ENCODE data around the gene TMEM63A.
"Not testable (repeated sequence)": the region's sequence is repeated elsewhere in the genome, so short reads cannot be mapped to it uniquely, and the experiment has no call there.

Gene TMEM63A

GRCh38 chr1:225808136-225808535, 74.0 kb downstream of the TMEM63A start:
- Histone ChIP-seq H4K20me1 (ENCODE audit: insufficient read depth) (no peaks in the 10 kb centered on the region), H3K27ac (no peak overlapping the region), H3K36me3 (ENCODE audit: insufficient read depth) (no peaks in the 10 kb centered on the region), H3K9ac (no peak overlapping the region), H3K4me1 (ENCODE audit: low read depth, poor library complexity, severe bottlenecking) (peaks cover 49% of the 10 kb centered on the region), H3K27me3 (ENCODE audit: insufficient read depth, low read depth) (no peaks in the 10 kb centered on the region), H3K4me3 (IDR thresholded peaks at IDR 0.05; ENCODE audit: insufficient read depth, low read depth, low read length) (no peak overlapping the region), H3K4me2 (no peak overlapping the region), H3K79me2 (ENCODE audit: insufficient read depth, low read depth) (no peaks in the 10 kb centered on the region), H2AFZ (ENCODE audit: low read depth) (no peak overlapping the region)
- no peak for TF ChIP-seq CTCF (conservative IDR thresholded peaks at IDR 0.05; ENCODE audit: low read depth, low read length)

GRCh38 chr1:225806736-225807135, 75.4 kb downstream of the TMEM63A start:
- peak overlapping the region; percentile 36 for H3K4me2 ChIP-seq
- not testable (repeated sequence) for H2AFZ ChIP-seq (ENCODE audit: low read depth); H3K4me3 ChIP-seq (IDR thresholded peaks at IDR 0.05; ENCODE audit: insufficient read depth, low read depth, low read length); H3K9ac ChIP-seq; H4K20me1 ChIP-seq (ENCODE audit: insufficient read depth); H3K36me3 ChIP-seq (ENCODE audit: insufficient read depth); H3K27me3 ChIP-seq (ENCODE audit: insufficient read depth, low read depth); H3K79me2 ChIP-seq (ENCODE audit: insufficient read depth, low read depth)
- H3K4me1 ChIP-seq (ENCODE audit: low read depth, poor library complexity, severe bottlenecking), result peaks cover 39% of the 10 kb centered on the region
- H3K27ac ChIP-seq, result peak overlapping the region; percentile 21; the same call in 1 of the 2 replicates

- TF ChIP-seq CTCF (conservative IDR thresholded peaks at IDR 0.05; ENCODE audit: low read depth, low read length), result no peak
- Histone ChIP-seq H3K4me2 (peak overlapping the region; percentile 36), H3K9ac (no peak overlapping the region), H3K4me1 (ENCODE audit: low read depth, poor library complexity, severe bottlenecking) (peaks cover 34% of the 10 kb centered on the region), H4K20me1 (ENCODE audit: insufficient read depth) (no peaks in the 10 kb centered on the region), H2AFZ (ENCODE audit: low read depth) (no peak overlapping the region), H3K27me3 (ENCODE audit: insufficient read depth, low read depth) (no peaks in the 10 kb centered on the region), H3K36me3 (ENCODE audit: insufficient read depth) (no peaks in the 10 kb centered on the region), H3K27ac (peak overlapping the region; percentile 21; the same call in 1 of the 2 replicates), H3K79me2 (ENCODE audit: insufficient read depth, low read depth) (no peaks in the 10 kb centered on the region), H3K4me3 (IDR thresholded peaks at IDR 0.05; ENCODE audit: insufficient read depth, low read depth, low read length) (no peak overlapping the region)
Observed at GRCh38 chr1:225806249-225806648, 75.9 kb downstream of the TMEM63A start.

GRCh38 chr1:225801146-225801545, 81.0 kb downstream of the TMEM63A start:
- not testable (repeated sequence) for H3K36me3 ChIP-seq (ENCODE audit: insufficient read depth); H4K20me1 ChIP-seq (ENCODE audit: insufficient read depth); H3K9ac ChIP-seq; H3K4me3 ChIP-seq (IDR thresholded peaks at IDR 0.05; ENCODE audit: insufficient read depth, low read depth, low read length); H3K4me2 ChIP-seq; H3K27ac ChIP-seq; H3K79me2 ChIP-seq (ENCODE audit: insufficient read depth, low read depth); H2AFZ ChIP-seq (ENCODE audit: low read depth); H3K27me3 ChIP-seq (ENCODE audit: insufficient read depth, low read depth); H3K4me1 ChIP-seq (ENCODE audit: low read depth, poor library complexity, severe bottlenecking)

GRCh38 chr1:225796097-225796496, 86.1 kb downstream of the TMEM63A start:
- not testable (repeated sequence) for H3K4me3 ChIP-seq (IDR thresholded peaks at IDR 0.05; ENCODE audit: insufficient read depth, low read depth, low read length); H3K4me2 ChIP-seq; H3K79me2 ChIP-seq (ENCODE audit: insufficient read depth, low read depth); H3K27me3 ChIP-seq (ENCODE audit: insufficient read depth, low read depth); H3K27ac ChIP-seq; H4K20me1 ChIP-seq (ENCODE audit: insufficient read depth); H3K36me3 ChIP-seq (ENCODE audit: insufficient read depth); H3K4me1 ChIP-seq (ENCODE audit: low read depth, poor library complexity, severe bottlenecking); H3K9ac ChIP-seq; H2AFZ ChIP-seq (ENCODE audit: low read depth)
